Amygdala (tissue), 56 donors: ENCODE data around the gene PANK3.

ENCODE experiments used
- DNase-seq, 56 donors: peaks; one replicate each; lab custom pipeline; 2025; lab: John Stamatoyannopoulos, UW

PANK3 gene

DNA sequence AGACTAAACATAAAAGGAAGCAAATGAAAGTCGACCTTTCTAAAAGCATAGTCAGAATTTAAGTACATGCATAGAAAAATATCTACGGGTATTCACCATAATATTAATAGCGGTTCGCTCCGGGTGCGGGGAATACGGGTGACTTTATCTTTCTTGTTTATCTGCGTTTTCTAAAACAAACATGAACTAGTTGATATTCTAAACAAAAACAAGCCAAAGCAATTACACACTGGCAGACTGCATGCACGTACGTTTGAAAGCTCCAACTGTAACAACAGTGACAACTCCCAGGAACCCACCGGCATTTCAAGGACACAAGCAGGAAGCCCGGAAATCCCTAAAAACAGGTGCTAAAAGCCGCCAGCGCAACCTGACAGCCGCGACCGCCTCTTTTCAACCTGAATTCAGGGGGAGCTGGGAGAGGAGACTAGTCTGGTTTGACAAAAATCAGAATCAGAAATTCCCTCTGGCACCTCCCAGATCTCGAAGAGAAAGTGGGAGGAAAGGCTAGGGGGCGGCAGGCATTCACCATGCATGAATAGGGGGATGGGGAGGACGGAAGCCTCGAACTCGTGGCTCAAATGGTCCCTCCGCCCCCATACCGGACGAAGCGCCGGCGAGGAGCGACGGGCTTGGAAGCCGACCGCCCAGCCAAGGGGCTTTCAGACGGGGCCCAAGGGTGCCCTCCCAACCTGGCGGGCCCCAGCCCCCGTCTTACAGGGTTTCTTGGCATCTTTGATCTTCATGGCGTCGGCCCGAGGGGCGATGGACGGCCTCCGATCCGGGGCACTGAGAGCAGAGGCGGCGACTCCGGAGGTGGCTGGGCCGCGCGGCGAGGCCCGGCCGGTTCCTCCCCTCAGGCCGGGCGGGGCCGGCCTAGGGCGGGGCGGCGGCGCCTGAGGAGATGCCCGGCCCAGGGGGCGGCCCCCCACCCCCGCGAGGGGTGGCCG lies at the start of gene PANK3:
PANK3 (minus strand) TSS at position 831 of the 950 bp plus-strand sequence; CDS start at position 746, 85 bp downstream.
- peak in 26 of 56 donors; percentile 13 to 86 (median 57) for DNase-seq

DNA sequence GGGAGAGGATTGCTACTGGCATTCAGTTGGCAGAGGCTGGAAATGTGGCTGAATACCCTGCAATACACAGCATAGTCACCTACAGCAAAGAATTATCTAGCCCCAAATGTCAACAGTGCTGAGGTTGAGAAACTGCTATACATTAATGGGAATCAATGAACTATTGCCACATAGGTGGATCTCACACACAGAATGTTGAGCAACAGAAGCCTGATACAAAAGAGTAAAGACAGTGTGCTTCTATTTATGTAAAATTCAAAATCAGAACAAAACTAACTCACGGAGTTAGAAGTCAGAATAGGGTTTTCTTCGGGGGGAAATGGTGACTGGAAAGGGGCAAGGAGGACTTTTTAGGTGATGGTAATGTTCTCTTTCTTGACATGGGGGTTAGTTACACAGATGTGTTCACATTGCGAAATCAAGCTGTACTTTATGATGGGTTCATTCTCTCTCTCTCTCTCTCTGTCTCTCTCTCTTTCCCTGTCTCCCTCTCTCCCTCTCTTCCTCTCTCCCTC lies 45.7 kb upstream of the PANK3 start:
- no peak for DNase-seq

DNA sequence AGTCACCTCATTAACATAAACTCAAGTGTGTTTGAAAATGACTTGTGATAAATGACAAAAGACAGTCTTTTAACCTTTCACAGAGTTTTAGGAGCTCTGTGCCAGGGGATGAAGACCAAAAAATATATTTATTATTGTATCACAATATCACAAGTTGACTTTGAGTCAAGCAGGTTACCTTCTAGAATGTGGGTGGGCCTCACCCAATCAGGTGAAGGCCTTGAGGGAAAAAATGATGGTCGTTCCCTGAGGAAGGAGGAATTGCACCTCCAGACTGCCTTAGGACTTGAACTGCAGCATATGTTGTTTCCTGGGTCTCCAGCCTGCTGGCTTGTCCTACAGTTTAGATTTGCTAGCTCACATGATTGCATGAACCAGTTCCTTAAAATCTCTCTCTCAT lies 41.6 kb upstream of the PANK3 start:
- DNase-seq, result no peak

DNA sequence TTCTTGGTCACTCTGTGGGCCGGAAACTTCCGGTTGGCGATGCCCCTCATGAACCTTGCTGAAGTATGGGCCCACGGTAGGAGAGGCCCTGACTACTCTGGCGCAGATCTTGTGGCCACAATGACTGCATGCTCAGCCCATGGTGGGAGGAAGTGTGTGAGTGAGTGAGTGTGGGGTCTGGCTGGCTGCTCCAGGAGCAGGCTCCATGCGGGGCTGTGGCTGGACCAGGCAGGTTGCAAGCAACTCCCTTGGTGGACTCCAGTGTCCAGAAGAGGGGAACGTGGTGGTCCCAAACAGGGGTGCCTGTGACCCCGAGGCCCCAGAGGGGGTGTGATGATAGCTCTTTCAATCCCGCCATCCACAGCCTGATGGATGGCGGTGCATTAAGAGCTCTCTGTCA lies 35.5 kb upstream of the PANK3 start:
- DNase-seq, result no peak

GRCh38 chr5:168613996-168614395 lies 34.8 kb upstream of the PANK3 start:
- no peak for DNase-seq

DNA sequence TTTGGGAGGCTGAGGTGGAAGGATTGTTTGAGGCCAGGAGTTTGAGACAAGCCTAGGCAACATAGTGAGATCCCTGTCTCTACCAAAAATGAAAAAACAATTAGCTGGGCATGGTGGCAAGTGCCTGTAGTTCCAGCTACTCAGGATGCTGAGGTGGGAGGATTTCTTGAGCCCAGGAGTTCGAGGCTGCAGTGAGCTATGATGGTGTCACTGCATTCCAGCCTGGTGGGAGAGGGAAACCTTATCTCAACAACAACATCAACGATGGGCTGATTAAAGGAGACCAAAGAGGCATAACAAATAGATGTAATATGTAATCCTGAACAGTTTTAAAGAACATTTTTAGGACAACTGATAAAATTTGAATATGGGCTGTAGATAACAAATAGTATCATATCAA lies 34.2 kb upstream of the PANK3 start:
- DNase-seq, result no peak

- no peak for DNase-seq
Measured at GRCh38 chr5:168612996-168613395, 33.8 kb upstream of the PANK3 start.

DNA sequence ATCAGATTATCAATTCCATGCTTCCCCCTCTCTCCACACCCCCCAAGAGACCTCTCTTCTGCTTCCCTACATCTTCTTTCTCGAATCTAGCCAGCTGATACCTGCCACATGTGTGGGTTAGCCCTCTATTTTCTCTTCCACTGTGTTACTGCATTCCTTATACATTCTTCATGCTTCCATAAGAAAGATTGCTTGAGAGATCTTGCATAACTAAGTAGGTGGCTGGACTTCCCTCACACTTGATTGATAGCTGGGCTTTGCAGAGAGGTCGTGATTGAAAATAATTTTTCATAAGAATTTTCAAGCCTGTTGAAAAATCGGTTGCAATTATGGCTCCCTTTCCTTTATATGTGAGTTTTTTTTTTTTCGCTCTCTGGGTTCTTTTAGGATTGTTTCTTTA lies 33.0 kb upstream of the PANK3 start:
- DNase-seq, result no peak

DNA sequence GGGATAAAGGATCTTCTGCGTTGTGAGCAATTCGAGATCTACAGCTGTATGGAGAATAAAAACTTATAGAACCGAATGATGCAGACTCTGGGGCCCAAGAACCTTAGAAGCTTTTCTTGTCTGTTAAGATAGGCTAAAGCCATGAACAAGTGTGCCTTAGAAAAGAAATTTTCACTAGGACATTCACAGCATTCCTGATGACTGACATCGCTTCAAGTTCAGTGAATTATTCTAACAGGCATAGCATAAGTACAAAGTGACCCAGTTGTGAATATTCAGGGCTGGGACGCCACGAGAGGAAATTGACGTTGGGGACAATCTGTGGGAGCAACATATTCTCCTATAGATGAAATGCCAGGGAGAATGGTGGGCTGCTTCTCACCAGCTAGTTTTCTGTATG lies 32.0 kb upstream of the PANK3 start:
- no peak for DNase-seq

DNA sequence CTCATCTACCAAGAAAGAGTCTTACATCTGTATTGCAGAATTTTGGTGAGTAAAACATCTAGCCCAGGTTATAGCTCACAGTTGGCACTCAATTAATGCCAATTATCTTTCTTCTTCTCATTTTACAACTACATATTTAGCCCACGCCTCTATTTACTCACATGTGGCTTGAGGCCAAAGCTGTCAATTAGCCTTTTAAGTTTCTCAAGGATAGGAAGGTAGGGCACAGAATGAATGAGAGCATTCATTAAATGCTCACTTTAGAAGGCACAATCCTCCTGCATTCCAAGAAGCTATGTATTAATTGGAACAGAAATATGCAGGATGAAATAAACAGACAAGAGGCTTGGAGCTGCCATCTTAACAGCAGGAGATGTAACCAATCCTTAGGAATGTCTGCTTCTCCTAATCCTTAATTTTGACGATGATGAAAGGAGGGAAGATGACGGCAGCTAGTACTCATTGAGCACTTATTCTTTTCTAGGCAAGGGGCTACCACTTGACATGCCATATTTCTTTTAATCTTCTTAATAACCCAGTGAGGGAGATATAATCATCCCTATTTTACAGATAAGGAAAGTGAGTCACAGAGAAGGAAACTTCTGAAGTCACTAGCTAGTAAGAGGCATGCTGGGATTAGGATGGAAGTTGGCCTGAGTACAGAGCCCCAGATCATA lies 30.8 kb upstream of the PANK3 start:
- no peak for DNase-seq

DNA sequence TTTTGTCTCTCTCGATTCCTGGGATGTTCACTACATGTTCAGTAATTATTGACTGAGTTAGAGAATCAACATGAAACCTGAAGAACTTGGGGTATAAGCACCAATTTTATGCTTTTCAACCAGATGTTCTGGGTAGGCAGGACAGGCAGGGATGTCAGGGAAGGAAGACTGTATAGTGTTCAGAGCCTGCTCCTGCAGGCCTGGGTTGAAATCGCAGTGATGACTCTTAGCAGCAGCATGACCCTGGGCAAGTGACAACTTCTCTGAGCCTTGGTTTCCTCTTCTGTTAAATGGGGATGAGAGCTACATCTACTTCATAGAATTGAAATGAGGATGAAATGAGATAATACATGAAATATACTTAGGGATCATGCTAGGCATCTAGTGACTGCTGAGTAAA lies 29.7 kb upstream of the PANK3 start:
- no peak for DNase-seq

GRCh38 chr5:168608386-168608785 lies 29.2 kb upstream of the PANK3 start:
- DNase-seq, result no peak

DNA sequence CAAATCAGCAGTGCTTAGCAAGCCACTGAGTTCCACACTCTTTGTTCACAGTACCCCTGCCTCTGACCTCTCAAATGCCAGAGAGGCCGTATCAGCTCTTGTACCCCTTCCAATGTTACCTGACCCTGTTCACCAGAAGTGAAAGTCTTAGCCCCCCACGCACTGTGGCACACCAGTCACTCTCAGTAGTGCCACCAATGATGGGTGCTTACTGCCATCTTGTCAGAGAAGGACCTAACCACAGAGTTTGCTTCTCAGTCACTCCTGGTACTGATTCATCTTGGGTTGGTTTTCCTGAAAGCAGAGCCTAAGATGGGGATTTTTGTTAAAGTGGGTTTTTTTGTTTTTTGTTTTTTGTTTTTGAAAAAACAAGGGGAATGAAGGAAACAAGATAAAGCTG lies 28.8 kb upstream of the PANK3 start:
- DNase-seq, result no peak

DNA sequence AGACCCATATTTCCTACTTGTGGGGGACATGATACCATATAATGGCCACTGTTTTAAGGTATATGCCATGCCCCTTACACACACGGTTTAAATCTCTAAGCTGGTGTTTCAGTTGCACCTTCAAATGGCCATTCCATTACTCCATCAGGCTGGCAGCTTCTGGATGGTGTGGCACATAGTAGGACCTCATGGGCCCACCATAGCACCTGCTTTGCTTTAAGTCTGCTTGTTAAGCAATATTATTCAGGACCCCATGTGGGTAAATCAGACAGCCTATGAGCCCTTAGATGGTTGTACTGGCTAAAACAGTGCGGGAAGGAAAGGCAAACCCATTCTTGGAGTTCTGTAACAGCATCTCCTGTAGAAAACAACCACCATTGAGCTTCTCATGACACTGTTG lies 27.4 kb upstream of the PANK3 start:
- no peak for DNase-seq

GRCh38 chr5:168604436-168604835 lies 25.3 kb upstream of the PANK3 start:
- no peak for DNase-seq

- DNase-seq, result no peak
Measured at GRCh38 chr5:168603746-168604145, 24.6 kb upstream of the PANK3 start.

DNA sequence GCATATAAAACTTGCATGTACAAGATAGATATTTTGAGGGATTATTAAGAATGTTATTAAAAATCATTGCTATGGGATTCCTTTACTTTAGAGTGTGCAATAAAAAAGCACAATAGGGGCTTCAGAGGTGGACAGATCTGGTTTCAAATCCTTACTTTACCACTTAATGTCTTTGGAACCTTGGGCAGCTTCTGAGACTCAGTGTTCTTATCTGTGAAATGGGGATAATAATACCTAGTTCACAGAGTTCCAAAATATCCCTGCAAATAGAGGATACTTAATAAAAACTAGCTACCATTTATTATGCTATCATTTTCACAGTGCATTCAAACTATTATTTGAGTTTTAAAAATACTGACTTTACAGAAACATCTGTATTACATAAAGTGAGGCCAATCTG lies 23.3 kb upstream of the PANK3 start:
- DNase-seq, result no peak

DNA sequence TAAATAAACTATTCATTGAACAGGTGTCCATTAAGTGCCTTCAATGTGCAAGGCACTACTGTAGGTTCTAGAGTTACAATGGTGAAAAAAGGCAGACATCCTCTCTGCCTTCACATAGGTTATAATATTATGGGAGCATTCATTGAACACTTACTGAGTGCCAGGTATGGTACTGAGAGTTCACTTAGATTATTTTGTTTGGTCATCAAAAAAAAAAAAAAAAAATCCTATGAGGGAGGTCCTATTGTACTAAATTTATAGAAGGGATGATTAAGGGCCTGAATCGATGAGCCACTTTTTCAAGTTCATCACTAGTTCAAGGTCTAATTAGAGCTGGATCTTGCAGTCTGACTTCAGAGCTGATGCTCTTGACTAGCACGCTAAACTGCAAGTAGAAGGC lies 22.8 kb upstream of the PANK3 start:
- no peak for DNase-seq

- no peak for DNase-seq
Measured at GRCh38 chr5:168600409-168600808, 21.2 kb upstream of the PANK3 start.

GRCh38 chr5:168599826-168600225 lies 20.7 kb upstream of the PANK3 start:
- no peak for DNase-seq

DNA sequence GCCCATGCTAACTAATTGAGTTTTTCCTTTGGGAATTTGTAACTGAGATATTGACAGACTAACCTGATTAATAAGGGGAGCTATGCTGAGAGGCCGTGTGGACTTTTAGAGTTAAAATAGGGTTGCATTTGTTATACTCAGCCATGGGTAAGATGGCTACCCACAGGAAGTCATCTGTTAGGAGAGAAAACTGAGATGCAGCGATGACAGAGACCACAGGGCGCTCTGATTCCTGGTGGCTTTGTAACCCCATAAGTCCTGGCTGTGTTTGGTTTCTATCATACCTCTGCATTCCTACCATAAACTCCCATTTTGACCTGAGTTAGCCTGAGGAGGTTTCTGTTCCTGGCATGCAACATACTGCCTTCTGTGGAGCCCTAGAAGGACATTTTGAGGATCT lies 19.5 kb upstream of the PANK3 start:
- DNase-seq, result no peak

DNA sequence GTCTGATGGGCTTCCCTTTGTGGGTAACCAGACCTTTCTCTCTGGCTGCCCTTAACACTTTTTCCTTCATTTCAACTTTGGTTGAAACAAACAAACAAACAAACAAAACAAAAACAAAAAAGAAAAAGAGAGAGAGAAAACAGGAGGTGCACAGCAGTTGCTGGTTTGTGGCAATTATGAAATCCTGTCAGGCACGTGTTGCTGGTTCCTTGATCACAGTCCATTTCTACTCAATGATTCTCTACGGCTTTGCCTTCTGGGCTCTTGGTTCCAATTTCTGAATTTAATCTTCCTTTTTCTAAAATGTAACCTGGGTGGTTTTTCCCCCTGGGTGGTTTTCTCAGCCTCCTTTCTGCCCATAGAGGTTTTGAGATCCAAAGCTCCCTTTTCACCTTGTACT lies 17.8 kb upstream of the PANK3 start:
- no peak for DNase-seq
